ENCODE measurements around the gene NAA40.

DNA sequence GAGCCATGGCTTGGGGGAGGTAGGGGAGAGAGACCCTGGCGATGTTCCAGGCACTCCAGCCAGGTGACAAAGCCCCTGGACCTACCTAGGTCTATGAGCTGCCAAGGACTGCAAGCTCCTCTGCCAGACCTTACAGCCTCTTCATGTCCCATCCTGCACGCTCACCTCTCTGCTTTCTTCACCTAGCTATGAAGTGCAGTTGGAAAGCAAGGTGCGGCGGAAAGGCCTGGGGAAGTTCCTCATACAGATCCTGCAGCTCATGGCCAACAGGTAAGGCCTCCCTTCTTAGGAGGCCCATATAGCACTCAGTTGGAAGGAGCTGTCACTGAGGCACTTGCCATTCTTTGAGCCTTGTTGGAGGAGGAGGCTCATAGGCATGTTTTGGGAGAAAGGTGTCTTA is 13.8 kb downstream of the NAA40 start:
- no peak for TF ChIP-seq POLR2A (IDR thresholded peaks at IDR 0.05; ENCODE audit: low read depth, low read length)
- no peak for TF ChIP-seq POLR2AphosphoS5 (IDR thresholded peaks at IDR 0.05; ENCODE audit: low read depth, low read length)
- no peak for TF ChIP-seq TAF1 (IDR thresholded peaks at IDR 0.05; ENCODE audit: low read depth, low read length)
